ENCODE data around the gene RNU4-1. TPM values are rescaled to one million over a fixed set of nuclear protein-coding genes. Genes with fewer than 3 reads are reported as not detected.

RNU4-1 gene
- total RNA-seq, 1 experiment from 2014 or later: under 0.01 TPM

GRCh38 chr12:120278137-120279069, 14.6 kb downstream of the RNU4-1 start:
- Histone ChIP-seq H3K9ac (ENCODE audit: low read length) (no peak overlapping the region), H3F3A (ENCODE audit: low read length, unreplicated experiment) (no peaks in the 10 kb centered on the region), H2AFZ (ENCODE audit: low read length) (no peak overlapping the region), H3K4me3 (ENCODE audit: low read length) (no peak overlapping the region), H3K4me1 (ENCODE audit: insufficient read depth, low read length) (no peaks in the 10 kb centered on the region), H3K9me3 (ENCODE audit: low read length) (no peaks in the 10 kb centered on the region), H3K9me2 (replicated peaks; ENCODE audit: low read length) (no peaks in the 10 kb centered on the region), H3K27ac (ENCODE audit: low read length) (no peak overlapping the region), H3K27me3 (ENCODE audit: low read length) (no peaks in the 10 kb centered on the region), H3K4me2 (ENCODE audit: low read length) (no peak overlapping the region), H3K36me3 (ENCODE audit: low read depth, low read length) (no peaks in the 10 kb centered on the region), H3K79me2 (ENCODE audit: low read length) (no peaks in the 10 kb centered on the region), H4K20me1 (ENCODE audit: low read length) (no peaks in the 10 kb centered on the region)
- DNase-seq: no peak
- TF ChIP-seq EZH2phosphoT487 (IDR thresholded peaks at IDR 0.05; ENCODE audit: borderline replicate concordance, low read length) (no peak), EZH2 (IDR thresholded peaks at IDR 0.05; ENCODE audit: low read length, unreplicated experiment) (no peak), CTCF (conservative IDR thresholded peaks at IDR 0.05; ENCODE audit: low read depth, low read length) (no peak)
- CTCF ChIA-PET: no interaction called here
- intact Hi-C loops (cut with micrococcal nuclease): no loop called here
- POLR2A ChIA-PET (ENCODE audit: unreplicated experiment): no interaction called here
- BruUV-seq (replicated peaks): no TSS peak
- ATAC-seq: no peak

GRCh38 chr12:120276734-120277133, 16.3 kb downstream of the RNU4-1 start:
- Histone ChIP-seq H3K27me3 (ENCODE audit: low read length) (no peaks in the 10 kb centered on the region), H3K36me3 (ENCODE audit: low read depth, low read length) (no peaks in the 10 kb centered on the region), H3K9ac (ENCODE audit: low read length) (no peak overlapping the region), H3K4me2 (ENCODE audit: low read length) (no peak overlapping the region), H3K27ac (ENCODE audit: low read length) (no peak overlapping the region), H3K4me3 (ENCODE audit: low read length) (no peak overlapping the region), H2AFZ (ENCODE audit: low read length) (no peak overlapping the region), H3K9me2 (replicated peaks; ENCODE audit: low read length) (no peaks in the 10 kb centered on the region), H3F3A (ENCODE audit: low read length, unreplicated experiment) (no peaks in the 10 kb centered on the region), H3K79me2 (ENCODE audit: low read length) (no peaks in the 10 kb centered on the region), H4K20me1 (ENCODE audit: low read length) (no peaks in the 10 kb centered on the region), H3K9me3 (ENCODE audit: low read length) (no peaks in the 10 kb centered on the region), H3K4me1 (ENCODE audit: insufficient read depth, low read length) (no peaks in the 10 kb centered on the region)
- DNase-seq: no peak
- BruUV-seq (replicated peaks): no TSS peak
- intact Hi-C loops (cut with micrococcal nuclease): no loop called here
- CTCF ChIA-PET: no interaction called here
- POLR2A ChIA-PET (ENCODE audit: unreplicated experiment): no interaction called here
- ATAC-seq: no peak
- no peak for TF ChIP-seq EZH2phosphoT487 (IDR thresholded peaks at IDR 0.05; ENCODE audit: borderline replicate concordance, low read length)
- no peak for TF ChIP-seq CTCF (conservative IDR thresholded peaks at IDR 0.05; ENCODE audit: low read depth, low read length)
- TF ChIP-seq EZH2 (IDR thresholded peaks at IDR 0.05; ENCODE audit: low read length, unreplicated experiment): no peak

GRCh38 chr12:120267736-120268135, 25.3 kb downstream of the RNU4-1 start:
- no peak overlapping the region for H3K27ac ChIP-seq (ENCODE audit: low read length)
- POLR2A ChIA-PET (ENCODE audit: unreplicated experiment): interaction anchor here (0.6 kb wide), 1 partner anchor 37 kb away, joined by 5 read pairs; no protein-coding TSS in a partner anchor

More at GRCh38 chr12:120267736-120268135, 25.3 kb downstream of the RNU4-1 start:
- Histone ChIP-seq H3K4me1 (ENCODE audit: insufficient read depth, low read length) (peaks cover 9% of the 10 kb centered on the region; the same call in 1 of the 2 replicates), H3K9me2 (replicated peaks; ENCODE audit: low read length) (no peaks in the 10 kb centered on the region), H3K9me3 (ENCODE audit: low read length) (no peaks in the 10 kb centered on the region), H3K79me2 (ENCODE audit: low read length) (peaks cover 28% of the 10 kb centered on the region), H3F3A (ENCODE audit: low read length, unreplicated experiment) (peaks cover 8% of the 10 kb centered on the region), H3K4me2 (ENCODE audit: low read length) (no peak overlapping the region), H2AFZ (ENCODE audit: low read length) (no peak overlapping the region), H3K36me3 (ENCODE audit: low read depth, low read length) (peaks cover 16% of the 10 kb centered on the region), H3K27me3 (ENCODE audit: low read length) (no peaks in the 10 kb centered on the region), H3K9ac (ENCODE audit: low read length) (no peak overlapping the region), H4K20me1 (ENCODE audit: low read length) (no peaks in the 10 kb centered on the region), H3K4me3 (ENCODE audit: low read length) (no peak overlapping the region)
- no TSS peak for BruUV-seq (replicated peaks)
- TF ChIP-seq EZH2phosphoT487 (IDR thresholded peaks at IDR 0.05; ENCODE audit: borderline replicate concordance, low read length) (no peak), CTCF (conservative IDR thresholded peaks at IDR 0.05; ENCODE audit: low read depth, low read length) (no peak), EZH2 (IDR thresholded peaks at IDR 0.05; ENCODE audit: low read length, unreplicated experiment) (no peak)
- no peak for DNase-seq
- no peak for ATAC-seq
- CTCF ChIA-PET: interaction anchor here (0.6 to 0.8 kb wide), 3 partner anchors 39 to 67 kb away, joined by 3 to 4 read pairs (median 4); partner anchors contain the start of gene RPLP0
- intact Hi-C loops (cut with micrococcal nuclease): no loop called here

Measured in PC-3 (cell line).